ENCODE data around the gene FOXP1.

DNA sequence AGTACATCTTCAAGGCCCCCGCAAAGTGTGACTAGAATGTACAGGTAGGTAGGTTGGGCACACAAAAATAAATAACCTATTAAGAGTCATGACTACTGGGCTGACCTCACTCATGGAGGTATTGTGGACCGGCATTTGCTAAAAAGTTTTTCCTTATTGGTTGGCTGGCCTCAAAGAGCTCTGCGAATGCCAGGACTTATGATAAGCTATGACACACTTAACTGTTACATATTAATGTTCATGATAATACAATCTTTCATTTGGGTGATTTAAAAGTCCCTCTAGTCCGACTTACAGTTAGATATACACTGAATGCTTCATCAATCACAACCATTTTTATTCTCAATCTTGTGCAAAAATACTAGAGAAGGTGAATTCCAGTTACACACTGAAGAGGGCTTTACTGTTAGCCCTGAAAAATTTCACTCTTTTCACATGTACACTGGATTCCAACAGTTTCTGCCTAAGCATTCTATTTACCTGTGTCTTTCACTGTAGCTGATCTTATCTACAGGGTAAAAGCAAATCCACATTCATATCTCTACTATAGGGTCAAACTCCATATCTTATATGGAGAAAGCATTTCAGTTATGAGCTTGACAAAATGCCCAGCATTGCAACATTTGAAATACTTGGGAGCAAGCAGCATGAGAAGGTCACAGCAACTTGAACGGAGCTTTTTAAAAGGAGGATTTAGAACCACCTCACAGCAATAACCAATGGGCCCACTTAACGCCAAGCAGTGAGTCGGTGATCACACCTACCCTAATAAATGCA lies 329.1 kb downstream of the FOXP1 start:
- TF ChIP-seq TARDBP (IDR thresholded peaks at IDR 0.05) = no peak
- TF ChIP-seq SP1 (IDR thresholded peaks at IDR 0.05) = no peak
- TF ChIP-seq, protein P1, sequence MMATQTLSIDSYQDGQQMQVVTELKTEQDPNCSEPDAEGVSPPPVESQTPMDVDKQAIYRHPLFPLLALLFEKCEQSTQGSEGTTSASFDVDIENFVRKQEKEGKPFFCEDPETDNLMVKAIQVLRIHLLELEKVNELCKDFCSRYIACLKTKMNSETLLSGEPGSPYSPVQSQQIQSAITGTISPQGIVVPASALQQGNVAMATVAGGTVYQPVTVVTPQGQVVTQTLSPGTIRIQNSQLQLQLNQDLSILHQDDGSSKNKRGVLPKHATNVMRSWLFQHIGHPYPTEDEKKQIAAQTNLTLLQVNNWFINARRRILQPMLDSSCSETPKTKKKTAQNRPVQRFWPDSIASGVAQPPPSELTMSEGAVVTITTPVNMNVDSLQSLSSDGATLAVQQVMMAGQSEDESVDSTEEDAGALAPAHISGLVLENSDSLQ (IDR thresholded peaks at IDR 0.05) = no peak
- TF ChIP-seq SUZ12 (IDR thresholded peaks at IDR 0.05) = no peak
- no peak for TF ChIP-seq LEF1 (IDR thresholded peaks at IDR 0.05; ENCODE audit: borderline replicate concordance)
- no peak for TF ChIP-seq FOXM1 (IDR thresholded peaks at IDR 0.05; ENCODE audit: borderline replicate concordance)
- no peak for TF ChIP-seq BHLHE40 (IDR thresholded peaks at IDR 0.05; ENCODE audit: borderline replicate concordance)
- TF ChIP-seq NFRKB (IDR thresholded peaks at IDR 0.05) = no peak
- TF ChIP-seq FOXA1 (IDR thresholded peaks at IDR 0.05) = no peak
- no peak for TF ChIP-seq HDGF (IDR thresholded peaks at IDR 0.05; ENCODE audit: borderline replicate concordance)
- no peak for TF ChIP-seq ARNT (IDR thresholded peaks at IDR 0.05)

Data from HEK293T (cell line).